VCaP (cell line): Measurements from ENCODE around the gene POU6F1.

ENCODE experiments used
- H3K27ac ChIP-seq: fragments of 450-650 bp; 2 replicates; pipeline ENCODE4 v1.5.1; 2017
- TF ChIP-seq, protein P1 (sequence below): fragments of 450-650 bp; conservative IDR thresholded peaks from 2 replicates; pipeline ENCODE4 v1.5.1; 2017; ENCODE audit warnings: mild to moderate bottlenecking, moderate library complexity

Gene POU6F1

DNA sequence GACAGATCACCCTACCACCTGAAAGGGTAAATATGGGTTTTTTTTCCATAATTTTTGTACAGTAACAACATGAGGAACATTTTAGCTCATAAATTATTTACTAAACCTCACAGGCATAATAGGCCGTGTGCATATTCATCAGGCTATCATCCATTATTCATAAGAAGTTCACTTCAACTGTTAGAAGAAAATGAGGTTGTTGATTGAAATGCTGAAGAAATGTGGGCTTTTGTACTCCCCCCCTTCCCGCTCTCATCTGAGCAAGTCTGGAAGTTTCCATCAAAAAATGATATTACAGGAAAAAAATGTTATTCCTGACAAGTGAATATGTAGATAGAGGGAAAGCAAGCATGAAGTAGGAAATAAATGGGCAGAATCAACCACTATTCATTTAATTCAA, 7.9 kb upstream of the POU6F1 start:
- TF ChIP-seq, protein P1, sequence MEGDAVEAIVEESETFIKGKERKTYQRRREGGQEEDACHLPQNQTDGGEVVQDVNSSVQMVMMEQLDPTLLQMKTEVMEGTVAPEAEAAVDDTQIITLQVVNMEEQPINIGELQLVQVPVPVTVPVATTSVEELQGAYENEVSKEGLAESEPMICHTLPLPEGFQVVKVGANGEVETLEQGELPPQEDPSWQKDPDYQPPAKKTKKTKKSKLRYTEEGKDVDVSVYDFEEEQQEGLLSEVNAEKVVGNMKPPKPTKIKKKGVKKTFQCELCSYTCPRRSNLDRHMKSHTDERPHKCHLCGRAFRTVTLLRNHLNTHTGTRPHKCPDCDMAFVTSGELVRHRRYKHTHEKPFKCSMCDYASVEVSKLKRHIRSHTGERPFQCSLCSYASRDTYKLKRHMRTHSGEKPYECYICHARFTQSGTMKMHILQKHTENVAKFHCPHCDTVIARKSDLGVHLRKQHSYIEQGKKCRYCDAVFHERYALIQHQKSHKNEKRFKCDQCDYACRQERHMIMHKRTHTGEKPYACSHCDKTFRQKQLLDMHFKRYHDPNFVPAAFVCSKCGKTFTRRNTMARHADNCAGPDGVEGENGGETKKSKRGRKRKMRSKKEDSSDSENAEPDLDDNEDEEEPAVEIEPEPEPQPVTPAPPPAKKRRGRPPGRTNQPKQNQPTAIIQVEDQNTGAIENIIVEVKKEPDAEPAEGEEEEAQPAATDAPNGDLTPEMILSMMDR = no peak
- H3K27ac ChIP-seq = peak overlapping the region; percentile 95

DNA sequence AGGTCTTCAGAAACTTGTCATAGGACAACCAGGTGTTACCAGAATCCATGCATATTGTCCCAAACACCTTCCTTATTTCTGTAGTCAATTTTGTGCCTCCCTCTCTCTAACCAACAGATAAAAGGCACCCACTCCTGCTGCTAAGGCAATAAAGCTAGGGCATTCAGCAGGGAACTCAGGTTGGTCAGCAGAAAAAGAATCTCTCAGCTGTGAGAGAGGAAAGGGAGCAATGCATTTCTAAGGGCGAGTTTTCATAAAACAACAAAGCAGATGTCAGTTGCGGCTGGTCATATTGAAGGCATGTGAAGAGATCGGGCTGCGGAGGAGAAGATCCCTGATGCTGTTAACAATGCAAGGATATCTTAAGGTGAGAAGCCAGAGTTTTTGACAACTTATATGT, 7.4 kb upstream of the POU6F1 start:
- TF ChIP-seq, protein P1 = no peak
- peak overlapping the region; percentile 95 for H3K27ac ChIP-seq

DNA sequence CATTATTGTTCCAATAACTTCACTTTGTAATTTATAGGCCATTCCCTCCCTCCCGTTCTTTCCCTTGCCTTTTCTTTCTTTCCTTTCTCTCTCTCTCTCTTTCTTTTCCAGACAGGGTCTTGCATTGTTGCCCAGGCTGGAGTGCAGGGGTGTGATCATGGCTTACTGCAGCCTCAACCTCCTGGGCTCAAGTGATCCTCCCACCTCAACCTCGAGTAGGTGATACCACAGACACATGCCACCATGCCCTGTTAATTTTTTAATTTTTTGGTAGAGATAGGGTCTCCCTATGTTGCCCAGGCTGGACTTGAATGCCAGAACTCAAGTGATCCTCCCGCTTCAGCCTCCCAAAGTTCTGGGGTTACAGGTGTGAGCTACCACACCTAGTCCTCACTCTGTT, 6.8 kb upstream of the POU6F1 start:
- peak overlapping the region; percentile 95 for H3K27ac ChIP-seq
- TF ChIP-seq, protein P1 = no peak

DNA sequence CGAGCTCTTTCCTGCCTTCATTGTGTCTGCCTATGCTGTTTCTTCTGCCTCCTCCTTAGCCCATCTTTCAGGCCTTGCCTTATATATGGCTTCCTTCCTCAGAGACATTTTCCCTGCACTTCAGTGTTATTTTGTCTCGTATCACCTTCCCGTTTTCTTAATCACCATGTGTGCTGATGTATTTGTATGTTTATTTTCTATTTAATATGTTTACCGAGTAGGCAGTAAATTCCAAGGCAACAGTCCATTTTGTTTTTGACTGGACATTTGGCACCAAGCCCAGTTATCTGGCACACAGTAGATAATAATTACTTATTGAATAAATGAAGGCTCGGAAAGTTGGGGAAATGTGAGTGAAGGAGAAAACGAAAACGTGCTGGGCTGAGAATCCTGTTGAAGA, 4.6 kb upstream of the POU6F1 start:
- H3K27ac ChIP-seq = peak overlapping the region; percentile 95
- TF ChIP-seq, protein P1 = no peak

DNA sequence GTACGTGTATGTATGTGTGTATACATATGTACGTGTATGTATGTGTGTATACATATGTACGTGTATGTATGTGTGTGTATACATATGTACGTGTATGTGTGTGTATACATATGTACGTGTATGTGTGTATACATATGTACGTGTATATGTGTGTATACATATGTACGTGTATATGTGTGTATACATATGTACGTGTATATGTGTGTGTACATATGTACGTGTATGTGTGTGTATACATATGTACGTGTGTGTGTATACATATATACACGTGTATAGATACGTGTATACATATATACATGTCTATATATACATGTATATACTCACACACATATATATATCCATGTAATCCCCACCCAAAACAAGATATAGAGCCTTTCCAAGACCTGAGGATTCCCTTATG, 2.0 kb upstream of the POU6F1 start:
- peak overlapping the region; percentile 96; the same call in 1 of the 2 replicates for H3K27ac ChIP-seq

DNA sequence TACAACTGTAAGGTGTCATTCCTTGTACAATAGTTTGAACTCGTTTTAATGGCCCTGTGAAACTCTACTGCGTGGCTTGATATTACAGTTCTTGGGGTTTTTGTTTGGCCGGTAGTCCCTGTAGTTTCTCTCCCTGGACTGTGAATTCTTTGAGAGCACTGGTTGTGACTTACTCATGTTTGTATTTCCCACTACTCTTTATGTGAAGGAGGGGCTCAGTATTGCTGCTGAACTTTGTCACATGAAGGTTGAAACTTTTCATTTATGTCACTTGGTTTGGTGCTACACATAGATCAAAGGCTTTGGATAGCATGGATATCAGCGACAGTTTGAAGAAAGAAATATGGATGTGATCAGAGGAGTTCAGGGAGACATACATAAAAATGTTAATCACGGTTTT, 1.5 kb upstream of the POU6F1 start:
- peak overlapping the region; percentile 96 for H3K27ac ChIP-seq
- TF ChIP-seq, protein P1 = no peak

DNA sequence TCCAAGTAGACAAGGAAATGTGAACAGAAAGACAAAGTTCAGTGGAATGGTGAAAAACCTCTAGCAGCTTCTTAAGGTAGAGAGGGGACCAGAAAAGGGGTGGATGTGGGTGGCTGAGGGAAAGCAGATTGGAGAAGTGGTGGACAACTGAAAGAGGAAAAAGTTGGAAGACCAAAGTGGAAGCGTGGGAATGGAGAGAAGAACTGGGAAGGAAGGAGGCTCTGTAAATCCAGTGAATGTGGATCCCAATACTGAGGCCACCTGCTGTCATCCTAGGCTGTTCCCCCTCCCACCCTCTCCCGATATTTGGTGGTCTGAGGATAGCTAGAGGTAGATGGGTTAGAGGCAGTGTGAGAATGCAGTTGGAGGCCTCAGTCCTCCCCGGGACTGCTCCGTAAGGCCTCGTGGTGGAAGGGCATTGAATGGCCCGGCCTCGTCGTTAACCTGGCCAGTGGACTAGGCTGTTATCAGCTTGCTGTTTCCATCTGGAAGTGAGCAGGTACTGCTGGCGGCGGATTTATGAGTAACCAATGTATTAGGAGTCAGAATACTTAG, 822 bp upstream of the POU6F1 start:
- peak overlapping the region; percentile 96 for H3K27ac ChIP-seq
- TF ChIP-seq, protein P1 = no peak

DNA sequence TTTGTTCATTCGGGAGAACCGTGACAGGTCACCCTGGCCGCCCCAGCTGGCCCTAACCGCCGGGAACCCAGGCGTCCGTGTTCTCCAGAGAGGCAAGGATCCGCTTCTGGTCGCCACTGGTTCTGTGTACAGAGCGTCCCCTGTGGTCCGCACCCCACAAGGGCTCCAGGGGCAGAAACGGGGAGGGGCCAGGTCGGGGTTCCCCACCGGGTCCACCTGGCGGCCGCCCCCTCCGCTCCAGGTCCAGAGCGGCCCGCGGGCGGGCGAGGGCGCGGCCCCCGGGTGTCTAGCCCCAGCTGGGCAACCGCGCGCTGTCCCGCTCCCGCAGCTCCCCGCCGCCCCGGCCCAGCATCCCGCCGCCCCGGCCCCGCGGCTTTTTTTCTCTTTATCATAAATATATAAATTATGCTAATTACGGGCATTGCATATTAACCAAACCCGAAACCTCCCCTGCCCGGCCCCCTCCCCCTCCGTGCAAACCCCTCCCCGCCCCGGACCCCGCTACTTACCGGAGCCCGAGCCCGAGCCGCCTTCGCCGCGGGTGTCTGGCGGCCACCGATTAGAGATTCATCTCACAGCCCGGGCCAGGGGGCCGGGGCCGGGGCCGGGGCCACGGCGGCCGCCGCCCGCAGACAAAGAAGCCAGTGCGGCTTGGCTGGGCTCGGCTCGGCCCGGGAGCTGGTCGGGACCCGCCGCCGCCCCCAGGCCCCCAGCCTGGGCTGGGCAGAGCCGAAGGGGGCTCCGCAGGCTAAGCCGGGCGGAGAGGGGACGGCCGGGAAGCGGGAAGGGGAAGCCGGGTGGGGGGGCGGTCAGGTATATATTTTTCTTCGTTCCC, 512 bp downstream of the POU6F1 start:
- TF ChIP-seq, protein P1 = no peak; the same call in 1 of the 2 replicates
- peak overlapping the region; percentile 96 for H3K27ac ChIP-seq
